GM10847 (cell line): ENCODE measurements around the gene TBK1.

Source experiments
- POLR2A ChIP-seq: IDR thresholded peaks from 2 replicates; pipeline ENCODE4 v1.6.1; 2011; ENCODE audit not compliant: insufficient read length; ENCODE audit errors: extremely low read depth

The TBK1 gene

GRCh38 chr12:64469455-64470142 is 17.7 kb downstream of the TBK1 start:
- TF ChIP-seq POLR2A, result no peak

- TF ChIP-seq POLR2A, result no peak
Observed at GRCh38 chr12:64470495-64470894, 18.6 kb downstream of the TBK1 start.

GRCh38 chr12:64473176-64473575 is 21.3 kb downstream of the TBK1 start:
- no peak for TF ChIP-seq POLR2A

- TF ChIP-seq POLR2A, result no peak
Observed at GRCh38 chr12:64475518-64475917, 23.6 kb downstream of the TBK1 start.

GRCh38 chr12:64476844-64477243 is 24.9 kb downstream of the TBK1 start:
- no peak for TF ChIP-seq POLR2A

GRCh38 chr12:64478661-64479060 is 26.7 kb downstream of the TBK1 start:
- TF ChIP-seq POLR2A, result no peak

GRCh38 chr12:64480148-64480547 is 28.2 kb downstream of the TBK1 start:
- no peak for TF ChIP-seq POLR2A

GRCh38 chr12:64486657-64487056 is 34.7 kb downstream of the TBK1 start:
- TF ChIP-seq POLR2A, result no peak

GRCh38 chr12:64491718-64492117 is 39.8 kb downstream of the TBK1 start:
- no peak for TF ChIP-seq POLR2A

- TF ChIP-seq POLR2A, result no peak
Observed at GRCh38 chr12:64493513-64493912, 41.6 kb downstream of the TBK1 start.

- TF ChIP-seq POLR2A, result no peak
Observed at GRCh38 chr12:64494998-64495729, 43.2 kb downstream of the TBK1 start.

- no peak for TF ChIP-seq POLR2A
Observed at GRCh38 chr12:64496839-64497400, 45.0 kb downstream of the TBK1 start.

- TF ChIP-seq POLR2A, result no peak
Observed at GRCh38 chr12:64497484-64497883, 45.6 kb downstream of the TBK1 start.

- TF ChIP-seq POLR2A, result no peak
Observed at GRCh38 chr12:64497903-64498302, 46.0 kb downstream of the TBK1 start.

GRCh38 chr12:64500394-64500793 is 48.5 kb downstream of the TBK1 start:
- TF ChIP-seq POLR2A, result no peak

- no peak for TF ChIP-seq POLR2A
Observed at GRCh38 chr12:64501486-64501885, 49.6 kb downstream of the TBK1 start.
